ENCODE results near the gene SPAG9.

Gene SPAG9

GRCh38 chr17:51079049-51079448, 41.6 kb downstream of the SPAG9 start:
- no peak overlapping the region for H3K27ac ChIP-seq
- TF ChIP-seq CTCF (IDR thresholded peaks at IDR 0.05) (no peak), ZFX (IDR thresholded peaks at IDR 0.05; ENCODE audit: borderline replicate concordance) (no peak)

GRCh38 chr17:51078009-51078592, 42.6 kb downstream of the SPAG9 start:
- no peak for TF ChIP-seq CTCF (IDR thresholded peaks at IDR 0.05)
- no peak for TF ChIP-seq ZFX (IDR thresholded peaks at IDR 0.05; ENCODE audit: borderline replicate concordance)
- no peak overlapping the region for H3K27ac ChIP-seq

- TF ChIP-seq CTCF (IDR thresholded peaks at IDR 0.05): no peak
- TF ChIP-seq ZFX (IDR thresholded peaks at IDR 0.05; ENCODE audit: borderline replicate concordance): no peak
- no peak overlapping the region for H3K27ac ChIP-seq
These were observed 43.8 kb downstream of the SPAG9 start for GRCh38 chr17:51076821-51077220.

GRCh38 chr17:51071556-51071955, 49.1 kb downstream of the SPAG9 start:
- no peak overlapping the region for H3K27ac ChIP-seq
- TF ChIP-seq CTCF (IDR thresholded peaks at IDR 0.05): no peak
- no peak for TF ChIP-seq ZFX (IDR thresholded peaks at IDR 0.05; ENCODE audit: borderline replicate concordance)

- TF ChIP-seq ZFX (IDR thresholded peaks at IDR 0.05; ENCODE audit: borderline replicate concordance) (no peak), CTCF (IDR thresholded peaks at IDR 0.05) (no peak)
- no peak overlapping the region for H3K27ac ChIP-seq
These were observed 55.2 kb downstream of the SPAG9 start for GRCh38 chr17:51065466-51065865.

- H3K27ac ChIP-seq: no peak overlapping the region
- TF ChIP-seq CTCF (IDR thresholded peaks at IDR 0.05): no peak
- no peak for TF ChIP-seq ZFX (IDR thresholded peaks at IDR 0.05; ENCODE audit: borderline replicate concordance)
These were observed 56.5 kb downstream of the SPAG9 start for GRCh38 chr17:51064061-51064735.

GRCh38 chr17:51060396-51060795, 60.3 kb downstream of the SPAG9 start:
- no peak for TF ChIP-seq CTCF (IDR thresholded peaks at IDR 0.05)
- TF ChIP-seq ZFX (IDR thresholded peaks at IDR 0.05; ENCODE audit: borderline replicate concordance): no peak
- no peak overlapping the region for H3K27ac ChIP-seq
